Large intestine (tissue), 3 donors: ENCODE data around the gene ABCA8. TPM values are rescaled to one million over a fixed set of nuclear protein-coding genes. Genes with fewer than 3 reads are reported as not detected.

Experiments
- DNase-seq, 2 donors: peaks; one replicate each; pipeline versions ENCODE4 v3.0.0 to v3.0.0-alpha.2; 2013
- H3K27ac ChIP-seq: one replicate; pipeline ENCODE4 v1.5.1; 2013; ENCODE audit warnings: low read length
- H3K27me3 ChIP-seq: 2 replicates; pipeline ENCODE4 v1.6.1; 2013; ENCODE audit warnings: low read length; ENCODE audit not compliant: control insufficient read depth, insufficient read depth
- H3K36me3 ChIP-seq: 2 replicates; pipeline ENCODE4 v1.6.1; 2013; ENCODE audit warnings: low read length; ENCODE audit not compliant: control insufficient read depth, insufficient read depth
- H3K4me1 ChIP-seq: one replicate; pipeline ENCODE4 v1.6.1; 2013; ENCODE audit warnings: low read length; ENCODE audit not compliant: control insufficient read depth, insufficient read depth
- H3K4me3 ChIP-seq: one replicate; pipeline ENCODE4 v1.5.1; 2013; ENCODE audit warnings: low read length
- H3K9me3 ChIP-seq: one replicate; pipeline ENCODE4 v1.6.1; 2013; ENCODE audit warnings: mild to moderate bottlenecking, low read depth, low read length, moderate library complexity; ENCODE audit not compliant: control insufficient read depth
- WGBS: methylation state at CpG from one replicate; pipeline ENCODE4 v1.1.5; 2013; ENCODE audit warnings: low lambda C conversion rate; ENCODE audit not compliant: insufficient coverage; 5-methylcytosine and 5-hydroxymethylcytosine counted together
- polyA plus RNA-seq: library from polyadenylated mRNA; unstranded; fragments of 120-200 nt; gene quantifications from one replicate; pipeline ENCODE4 v1.2.1, GENCODE V29; 2013

Gene ABCA8
- polyA plus RNA-seq, 1 donor = 16.8 TPM

GRCh38 chr17:68850749-68851510 is 104.3 kb downstream of the ABCA8 start:
- Histone ChIP-seq H3K36me3 (no peaks in the 10 kb centered on the region), H3K4me3 (no peak overlapping the region), H3K27me3 (no peaks in the 10 kb centered on the region), H3K27ac (no peak overlapping the region), H3K9me3 (no peaks in the 10 kb centered on the region), H3K4me1 (no peaks in the 10 kb centered on the region)
- WGBS = no CpG with 5 or more reads among the region's 2 CpGs
- DNase-seq = no peak

- Histone ChIP-seq H3K27ac (no peak overlapping the region), H3K4me3 (no peak overlapping the region), H3K4me1 (no peaks in the 10 kb centered on the region), H3K9me3 (no peaks in the 10 kb centered on the region), H3K36me3 (no peaks in the 10 kb centered on the region), H3K27me3 (no peaks in the 10 kb centered on the region)
- no peak for DNase-seq
- WGBS = no CpG with 5 or more reads among the region's 7 CpGs
Measured at GRCh38 chr17:68849673-68850610, 105.2 kb downstream of the ABCA8 start.

- no peaks in the 10 kb centered on the region for H3K27me3 ChIP-seq
- no peak for DNase-seq
- H3K36me3 ChIP-seq = no peaks in the 10 kb centered on the region
- no peak overlapping the region for H3K4me3 ChIP-seq
- no peaks in the 10 kb centered on the region for H3K4me1 ChIP-seq
- H3K9me3 ChIP-seq = no peaks in the 10 kb centered on the region
- no CpG with 5 or more reads among the region's 1 CpG for WGBS
- no peak overlapping the region for H3K27ac ChIP-seq
Measured at GRCh38 chr17:68847711-68848110, 107.5 kb downstream of the ABCA8 start.

- DNase-seq = no peak
- H3K27me3 ChIP-seq = no peaks in the 10 kb centered on the region
- no peaks in the 10 kb centered on the region for H3K36me3 ChIP-seq
- no peak overlapping the region for H3K27ac ChIP-seq
- no peaks in the 10 kb centered on the region for H3K4me1 ChIP-seq
- H3K4me3 ChIP-seq = no peak overlapping the region
- no peaks in the 10 kb centered on the region for H3K9me3 ChIP-seq
- WGBS = no CpG with 5 or more reads among the region's 3 CpGs
Measured at GRCh38 chr17:68843522-68843921, 111.7 kb downstream of the ABCA8 start.

- no peaks in the 10 kb centered on the region for H3K27me3 ChIP-seq
- no peaks in the 10 kb centered on the region for H3K4me1 ChIP-seq
- H3K4me3 ChIP-seq = no peak overlapping the region
- WGBS = 60% methylated on average over 1 of the region's 4 CpGs
- no peak overlapping the region for H3K27ac ChIP-seq
- DNase-seq = no peak
- no peaks in the 10 kb centered on the region for H3K9me3 ChIP-seq
- H3K36me3 ChIP-seq = no peaks in the 10 kb centered on the region
Measured at GRCh38 chr17:68840073-68840472, 115.1 kb downstream of the ABCA8 start.

- Histone ChIP-seq H3K27me3 (no peaks in the 10 kb centered on the region), H3K36me3 (no peaks in the 10 kb centered on the region), H3K4me1 (no peaks in the 10 kb centered on the region), H3K4me3 (no peak overlapping the region), H3K9me3 (no peaks in the 10 kb centered on the region), H3K27ac (no peak overlapping the region)
- WGBS = 80% methylated on average over 1 of the region's 2 CpGs
- no peak for DNase-seq
Measured at GRCh38 chr17:68835071-68835470, 120.1 kb downstream of the ABCA8 start.

- Histone ChIP-seq H3K36me3 (no peaks in the 10 kb centered on the region), H3K4me3 (no peak overlapping the region), H3K4me1 (no peaks in the 10 kb centered on the region), H3K27me3 (no peaks in the 10 kb centered on the region), H3K27ac (no peak overlapping the region), H3K9me3 (no peaks in the 10 kb centered on the region)
- no peak for DNase-seq
- 100% methylated on average over 1 of the region's 2 CpGs for WGBS
Measured at GRCh38 chr17:68834328-68834836, 120.8 kb downstream of the ABCA8 start.

- Histone ChIP-seq H3K4me3 (no peak overlapping the region), H3K27me3 (no peaks in the 10 kb centered on the region), H3K9me3 (no peaks in the 10 kb centered on the region), H3K36me3 (no peaks in the 10 kb centered on the region), H3K4me1 (no peaks in the 10 kb centered on the region), H3K27ac (no peak overlapping the region)
- no peak for DNase-seq
- WGBS = no CpG with 5 or more reads among the region's 2 CpGs
Measured at GRCh38 chr17:68832109-68832802, 122.9 kb downstream of the ABCA8 start.

GRCh38 chr17:68831170-68831569 is 124.0 kb downstream of the ABCA8 start:
- H3K4me3 ChIP-seq = no peak overlapping the region
- no peaks in the 10 kb centered on the region for H3K9me3 ChIP-seq
- H3K4me1 ChIP-seq = no peaks in the 10 kb centered on the region
- DNase-seq = no peak
- H3K36me3 ChIP-seq = no peaks in the 10 kb centered on the region
- WGBS = 86% methylated on average over 2 of the region's 7 CpGs
- H3K27me3 ChIP-seq = no peaks in the 10 kb centered on the region
- H3K27ac ChIP-seq = no peak overlapping the region

GRCh38 chr17:68830313-68830712 is 124.9 kb downstream of the ABCA8 start:
- Histone ChIP-seq H3K4me1 (no peaks in the 10 kb centered on the region), H3K27me3 (no peaks in the 10 kb centered on the region), H3K9me3 (no peaks in the 10 kb centered on the region), H3K4me3 (no peak overlapping the region), H3K27ac (no peak overlapping the region), H3K36me3 (no peaks in the 10 kb centered on the region)
- no CpG with 5 or more reads among the region's 2 CpGs for WGBS
- no peak for DNase-seq
